ENCODE results near the gene CDV3.

CDV3 gene

DNA sequence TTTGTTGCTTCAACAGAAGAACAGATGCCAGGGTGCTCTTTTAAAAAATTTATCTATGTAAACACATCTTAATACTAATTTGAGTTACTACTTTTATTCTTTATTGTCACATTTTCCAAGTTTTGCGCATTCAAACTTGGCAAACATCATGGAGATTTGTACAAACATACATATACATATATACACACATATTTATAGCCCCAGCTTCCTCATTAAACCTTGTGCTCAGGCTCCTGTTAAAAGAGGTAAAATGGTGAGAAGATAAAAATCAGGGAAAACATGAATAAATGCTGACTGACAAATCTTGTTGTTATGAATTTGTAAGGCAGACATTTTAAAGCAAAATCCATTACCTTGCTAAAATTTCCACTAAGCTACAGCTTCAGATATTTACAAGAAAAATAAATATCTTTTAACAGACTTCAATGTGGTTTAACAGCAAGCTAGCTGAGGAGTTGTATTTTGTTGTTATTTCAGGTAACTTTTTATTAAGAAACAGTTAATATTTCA is 27.1 kb downstream of the CDV3 start:
- CTCF ChIA-PET = interaction anchor here (1.0 to 1.2 kb wide), 2 partner anchors 10 to 22 kb away, joined by 3 to 5 read pairs; no protein-coding TSS in a partner anchor
- no peak for DNase-seq (ENCODE audit: low read depth, low spot score)
- TF ChIP-seq, protein P1, sequence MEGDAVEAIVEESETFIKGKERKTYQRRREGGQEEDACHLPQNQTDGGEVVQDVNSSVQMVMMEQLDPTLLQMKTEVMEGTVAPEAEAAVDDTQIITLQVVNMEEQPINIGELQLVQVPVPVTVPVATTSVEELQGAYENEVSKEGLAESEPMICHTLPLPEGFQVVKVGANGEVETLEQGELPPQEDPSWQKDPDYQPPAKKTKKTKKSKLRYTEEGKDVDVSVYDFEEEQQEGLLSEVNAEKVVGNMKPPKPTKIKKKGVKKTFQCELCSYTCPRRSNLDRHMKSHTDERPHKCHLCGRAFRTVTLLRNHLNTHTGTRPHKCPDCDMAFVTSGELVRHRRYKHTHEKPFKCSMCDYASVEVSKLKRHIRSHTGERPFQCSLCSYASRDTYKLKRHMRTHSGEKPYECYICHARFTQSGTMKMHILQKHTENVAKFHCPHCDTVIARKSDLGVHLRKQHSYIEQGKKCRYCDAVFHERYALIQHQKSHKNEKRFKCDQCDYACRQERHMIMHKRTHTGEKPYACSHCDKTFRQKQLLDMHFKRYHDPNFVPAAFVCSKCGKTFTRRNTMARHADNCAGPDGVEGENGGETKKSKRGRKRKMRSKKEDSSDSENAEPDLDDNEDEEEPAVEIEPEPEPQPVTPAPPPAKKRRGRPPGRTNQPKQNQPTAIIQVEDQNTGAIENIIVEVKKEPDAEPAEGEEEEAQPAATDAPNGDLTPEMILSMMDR (IDR thresholded peaks at IDR 0.05; ENCODE audit: insufficient read depth, low read length, missing control alignments) = no peak
- POLR2A ChIA-PET = no interaction called here
- H3K4me3 ChIP-seq (ENCODE audit: low read depth, low read length) = no peak overlapping the region

DNA sequence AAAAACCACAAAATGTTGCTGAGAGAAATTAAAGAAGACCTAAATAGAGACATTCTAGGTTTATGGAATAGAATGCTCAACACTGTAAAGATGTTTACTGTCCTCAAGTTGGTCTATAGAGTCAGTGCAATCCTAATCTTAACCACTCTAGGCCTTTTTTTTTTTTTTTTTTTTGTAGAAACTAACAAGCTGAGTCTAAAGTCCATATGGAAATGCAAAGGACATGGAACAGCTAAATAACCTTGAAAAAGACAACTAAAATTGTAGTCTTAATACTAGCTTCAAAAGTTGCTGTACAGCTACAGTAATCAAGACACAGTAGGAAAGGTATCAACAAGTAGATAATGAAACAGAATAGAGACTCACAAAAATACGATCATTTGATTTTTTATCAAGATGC is 32.9 kb downstream of the CDV3 start:
- CTCF ChIA-PET = interaction anchor here (1.4 kb wide), 1 partner anchor 11 kb away, joined by 4 read pairs; no protein-coding TSS in a partner anchor
- TF ChIP-seq, protein P1 (IDR thresholded peaks at IDR 0.05; ENCODE audit: insufficient read depth, low read length, missing control alignments) = no peak
- no peak overlapping the region for H3K4me3 ChIP-seq (ENCODE audit: low read depth, low read length)
- POLR2A ChIA-PET = interaction anchor here (0.6 kb wide), 1 partner anchor 1189 kb away, joined by 3 read pairs; no protein-coding TSS in a partner anchor
- DNase-seq (ENCODE audit: low read depth, low spot score) = no peak

DNA sequence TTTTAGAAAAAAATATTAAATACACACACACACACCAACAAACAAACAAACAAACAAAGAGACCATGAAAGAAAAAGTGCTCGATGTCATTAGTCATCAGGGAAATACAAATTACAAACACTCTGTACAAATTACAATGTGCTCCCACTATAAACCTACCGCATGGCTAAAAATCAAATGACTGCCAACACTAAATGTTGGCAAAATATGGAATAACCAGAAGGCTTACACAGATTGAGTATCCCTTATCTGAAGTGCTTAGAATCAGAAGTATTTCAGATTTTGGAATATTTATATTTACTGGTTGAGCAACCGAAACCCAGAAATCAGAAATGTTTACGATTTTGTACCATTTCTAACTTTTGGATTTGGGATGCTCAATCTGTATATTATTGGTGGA is 33.4 kb downstream of the CDV3 start:
- ChIA-PET POLR2A (interaction anchor here (0.6 kb wide), 1 partner anchor 1190 kb away, joined by 3 read pairs; no protein-coding TSS in a partner anchor), CTCF (interaction anchor here (1.4 kb wide), 1 partner anchor 12 kb away, joined by 4 read pairs; no protein-coding TSS in a partner anchor)
- TF ChIP-seq, protein P1 (IDR thresholded peaks at IDR 0.05; ENCODE audit: insufficient read depth, low read length, missing control alignments) = no peak
- H3K4me3 ChIP-seq (ENCODE audit: low read depth, low read length) = no peak overlapping the region
- no peak for DNase-seq (ENCODE audit: low read depth, low spot score)

DNA sequence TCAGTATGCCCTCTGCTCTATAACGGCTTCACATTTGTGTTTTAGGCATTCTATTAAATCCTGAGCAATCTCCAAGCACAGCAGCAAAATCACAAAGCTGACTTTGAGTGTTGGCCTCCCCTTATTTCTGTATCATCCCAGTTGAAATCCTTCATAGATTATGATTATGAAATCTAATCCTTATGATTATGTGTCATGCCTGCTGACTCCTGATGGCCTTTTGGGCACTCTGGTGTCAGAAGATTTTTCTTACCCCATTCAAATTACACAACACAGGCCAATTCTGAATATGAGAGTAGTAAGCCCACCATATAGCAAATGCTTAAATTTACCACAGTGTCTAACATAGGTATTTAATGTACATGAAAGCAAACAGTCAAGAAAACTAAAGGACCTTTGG is 34.3 kb downstream of the CDV3 start:
- H3K4me3 ChIP-seq (ENCODE audit: low read depth, low read length) = no peak overlapping the region
- TF ChIP-seq, protein P1 (IDR thresholded peaks at IDR 0.05; ENCODE audit: insufficient read depth, low read length, missing control alignments) = no peak
- ChIA-PET POLR2A (no interaction called here), CTCF (interaction anchor here (1.4 to 1.6 kb wide), 2 partner anchors 12 to 184 kb away, joined by 3 to 4 read pairs; no protein-coding TSS in a partner anchor)
- no peak for DNase-seq (ENCODE audit: low read depth, low spot score)

DNA sequence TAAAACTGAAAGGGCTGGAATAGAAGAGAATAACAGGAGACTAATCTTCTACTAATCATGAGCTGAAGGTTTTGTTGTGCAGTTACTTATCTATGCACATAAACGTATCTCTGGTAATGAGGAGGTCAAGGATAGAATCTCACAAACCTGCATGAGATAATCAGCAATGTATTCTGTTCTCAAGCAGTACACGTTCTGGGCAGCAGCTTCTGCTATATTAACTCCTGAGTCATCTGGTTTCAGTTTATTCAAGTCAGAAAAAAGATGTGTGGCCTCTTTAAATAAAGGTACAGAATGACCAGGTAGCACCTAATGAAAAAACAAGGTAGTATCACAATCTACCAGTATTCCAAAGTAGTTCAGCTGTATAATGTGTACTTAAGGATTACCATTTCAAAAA is 34.9 kb downstream of the CDV3 start:
- H3K4me3 ChIP-seq (ENCODE audit: low read depth, low read length) = no peak overlapping the region
- ChIA-PET CTCF (interaction anchor here (1.6 kb wide), 1 partner anchor 185 kb away, joined by 3 read pairs; no protein-coding TSS in a partner anchor), POLR2A (no interaction called here)
- DNase-seq (ENCODE audit: low read depth, low spot score) = no peak
- TF ChIP-seq, protein P1 (IDR thresholded peaks at IDR 0.05; ENCODE audit: insufficient read depth, low read length, missing control alignments) = no peak

DNA sequence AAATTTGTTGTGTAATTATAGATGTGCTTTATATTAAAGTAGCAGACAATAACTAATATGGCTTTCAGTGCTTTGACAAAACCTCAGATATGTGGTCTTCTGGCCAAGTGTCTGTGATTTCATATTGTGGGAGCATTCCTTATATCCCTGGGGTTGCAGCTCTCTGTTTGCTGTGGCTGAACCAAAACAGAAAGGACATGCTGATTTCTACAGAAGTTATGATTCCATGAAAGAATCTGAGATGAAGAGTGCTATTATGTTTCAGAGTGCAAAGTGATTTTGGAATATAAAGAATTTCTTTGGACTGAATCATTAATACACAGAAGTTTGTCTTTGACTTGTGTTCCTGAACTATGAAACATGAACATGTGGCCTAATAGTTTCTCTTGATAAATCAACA is 36.5 kb downstream of the CDV3 start:
- DNase-seq (ENCODE audit: low read depth, low spot score) = no peak
- no peak overlapping the region for H3K4me3 ChIP-seq (ENCODE audit: low read depth, low read length)
- TF ChIP-seq, protein P1 (IDR thresholded peaks at IDR 0.05; ENCODE audit: insufficient read depth, low read length, missing control alignments) = no peak
- ChIA-PET POLR2A (no interaction called here), CTCF (no interaction called here)

Data from AG04449 (cell line).